Ovary (tissue), 9 donors: ENCODE results near the gene FOXI3. TPM values are rescaled to one million over a fixed set of nuclear protein-coding genes. Genes with fewer than 3 reads are reported as not detected.
"Not testable (repeated sequence)": the region's sequence is repeated elsewhere in the genome, so short reads cannot be mapped to it uniquely, and the experiment has no call there.

Experiments used
- DNase-seq, 5 donors: peaks; one replicate each; pipeline ENCODE4 v3.0.0-alpha.2; 2019 to 2020
- H3K27ac ChIP-seq, 2 donors: fragments of 200-600 bp; one replicate each; pipeline versions ENCODE4 v1.5.1 to v1.8.0; 2019 to 2022
- H3K27me3 ChIP-seq: fragments of 200-600 bp; one replicate; pipeline ENCODE4 v1.8.0; 2022
- H3K36me3 ChIP-seq: fragments of 200-600 bp; sonication (generic); one replicate; pipeline ENCODE4 v1.5.1; 2019
- H3K4me1 ChIP-seq: one replicate; pipeline ENCODE4 v1.8.1; 2013; ENCODE audit warnings: mild to moderate bottlenecking, moderate library complexity; ENCODE audit not compliant: insufficient read depth
- H3K4me3 ChIP-seq: fragments of 200-600 bp; sonication (generic); one replicate; pipeline ENCODE4 v1.5.1; 2017
- H3K9me3 ChIP-seq, 2 donors: fragments of 200-600 bp in 1 of 2; sonication (generic) in 1 of 2; one replicate each; pipeline versions ENCODE4 v1.5.1 to v1.8.1; 2013 to 2019; ENCODE audit warnings: mild to moderate bottlenecking in 1 of 2, moderate library complexity in 1 of 2
- EP300 ChIP-seq: sonication (generic); formaldehyde crosslinking; IDR thresholded peaks from one replicate; pipeline ENCODE4 v1.6.1; 2017; ENCODE audit warnings: antibody characterized with exemption
- POLR2A ChIP-seq: fragments of 450-650 bp; IDR thresholded peaks from one replicate; pipeline ENCODE4 v1.6.1; 2017; ENCODE audit warnings: antibody characterized with exemption, mild to moderate bottlenecking, moderate library complexity
- WGBS, 3 donors: extraction: QIAGEN DNeasy Blood & Tissue Kit in 1 of 3; methylation state at CpG; one replicate each; pipeline versions ENCODE4 v1.1.5 to v1.1.7; 2013 to 2017; 5-methylcytosine and 5-hydroxymethylcytosine counted together
- intact Hi-C, 4 donors: fragments of 100-400 bp; cut with DNase I; formaldehyde crosslinking; loops; one replicate each; pipeline versions ENCODE4 v1.11.0 to v1.15.1; 2022 to 2023
- polyA plus RNA-seq, 2 donors: library from polyadenylated mRNA; stranded (reverse); fragments of 200-250 nt in 1 of 2; fragments of 350-450 nt in 1 of 2; fragmentation: Illumina TruSeq in 1 of 2; extraction: RNeasy Lipid Tissue Mini Kit (QIAGEN cat#74804) in 1 of 2; gene quantifications; one replicate each; pipeline ENCODE4 v1.2.3, GENCODE V29; 2013 to 2014
- small RNA-seq: library from RNA; depleted of rRNA; stranded (forward); fragments of <200 nt; gene quantifications from one replicate; pipeline ENCODE3, GENCODE V24; 2016
- total RNA-seq, 7 donors: library from RNA; depleted of rRNA in 2 of 7; stranded (reverse); fragments of >200 nt in 2 of 7; fragmentation: NEBNext Ultra II Directional in 3 of 7; extraction: Animal tissue kit (Norgen Biotek cat#: 25700) in 3 of 7; gene quantifications; one replicate each; pipeline versions ENCODE4 v1.1.0 to v1.2.4, GENCODE V29; 2016 to 2023
- TF ChIP-seq, protein P1 (sequence below), 3 donors: fragments of 450-650 bp in 2 of 3; fragments of 200-600 bp in 1 of 3; IDR thresholded peaks; one replicate each; pipeline versions ENCODE4 v1.5.1 to v1.8.0; 2016 to 2022; ENCODE audit warnings: antibody characterized with exemption in 3 of 3, mild to moderate bottlenecking in 1 of 3
- donor health status: DM: no; HTN: no; CAD: no; lungs with moderate emphysema.
- donor health status: DM: no; HTN: no; CAD: no.
- donor health status: Bipolar disorder and iron deficiency.
- donor health status: DM: yes; HTN: yes; CAD: no.
- donor health status: DM: no; HTN: no; CAD: no.
- donor health status: DM: yes; HTN: yes; CAD: no.

Gene FOXI3
- total and polyA plus RNA-seq, 9 donors, result not detected

DNA sequence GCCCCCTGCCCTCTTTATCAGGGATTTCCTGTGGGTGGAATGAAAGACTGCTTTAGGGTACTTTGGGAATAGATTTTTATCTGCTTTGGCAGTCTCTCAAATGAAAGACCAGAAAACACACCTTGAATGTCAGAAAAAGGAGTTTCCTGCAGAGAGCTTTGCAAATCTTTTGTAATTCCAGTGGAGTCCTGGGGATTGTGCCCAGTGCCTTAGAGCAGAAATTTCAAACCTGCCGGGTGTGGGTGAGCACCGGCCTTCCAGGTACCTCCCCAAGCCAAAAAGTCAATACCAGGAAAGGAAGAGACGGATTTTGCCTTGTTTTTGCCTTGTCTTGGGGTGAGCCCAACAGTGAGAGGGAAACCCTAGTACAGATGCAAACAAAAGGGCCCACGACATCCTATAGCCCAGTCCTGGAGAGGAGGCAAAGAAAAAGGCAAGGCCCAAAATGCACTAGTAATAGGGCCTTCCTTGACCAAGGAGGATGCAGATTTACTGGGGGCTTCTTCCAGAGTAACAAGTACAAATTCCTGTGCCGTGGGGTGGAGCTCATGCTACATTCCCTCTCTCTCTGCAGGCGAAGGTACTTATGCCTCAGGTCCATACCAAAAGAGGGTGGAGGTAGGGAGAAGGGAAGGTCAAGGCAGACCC, 36.4 kb downstream of the FOXI3 start:
- intact Hi-C loops, result no loop called here
- Histone ChIP-seq H3K9me3 (no peaks in the 10 kb centered on the region), H3K27me3 (no peaks in the 10 kb centered on the region), H3K4me1 (no peaks in the 10 kb centered on the region), H3K4me3 (no peak overlapping the region), H3K27ac (no peak overlapping the region), H3K36me3 (no peaks in the 10 kb centered on the region)
- 27 to 48% (median 38%) methylated on average over 6 of the region's 6 CpGs for WGBS, 3 donors
- TF ChIP-seq POLR2A, result no peak
- TF ChIP-seq, protein P1, sequence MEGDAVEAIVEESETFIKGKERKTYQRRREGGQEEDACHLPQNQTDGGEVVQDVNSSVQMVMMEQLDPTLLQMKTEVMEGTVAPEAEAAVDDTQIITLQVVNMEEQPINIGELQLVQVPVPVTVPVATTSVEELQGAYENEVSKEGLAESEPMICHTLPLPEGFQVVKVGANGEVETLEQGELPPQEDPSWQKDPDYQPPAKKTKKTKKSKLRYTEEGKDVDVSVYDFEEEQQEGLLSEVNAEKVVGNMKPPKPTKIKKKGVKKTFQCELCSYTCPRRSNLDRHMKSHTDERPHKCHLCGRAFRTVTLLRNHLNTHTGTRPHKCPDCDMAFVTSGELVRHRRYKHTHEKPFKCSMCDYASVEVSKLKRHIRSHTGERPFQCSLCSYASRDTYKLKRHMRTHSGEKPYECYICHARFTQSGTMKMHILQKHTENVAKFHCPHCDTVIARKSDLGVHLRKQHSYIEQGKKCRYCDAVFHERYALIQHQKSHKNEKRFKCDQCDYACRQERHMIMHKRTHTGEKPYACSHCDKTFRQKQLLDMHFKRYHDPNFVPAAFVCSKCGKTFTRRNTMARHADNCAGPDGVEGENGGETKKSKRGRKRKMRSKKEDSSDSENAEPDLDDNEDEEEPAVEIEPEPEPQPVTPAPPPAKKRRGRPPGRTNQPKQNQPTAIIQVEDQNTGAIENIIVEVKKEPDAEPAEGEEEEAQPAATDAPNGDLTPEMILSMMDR (IDR thresholded peaks at IDR 0.05), result no peak
- no peak for TF ChIP-seq EP300
- no peak for DNase-seq

DNA sequence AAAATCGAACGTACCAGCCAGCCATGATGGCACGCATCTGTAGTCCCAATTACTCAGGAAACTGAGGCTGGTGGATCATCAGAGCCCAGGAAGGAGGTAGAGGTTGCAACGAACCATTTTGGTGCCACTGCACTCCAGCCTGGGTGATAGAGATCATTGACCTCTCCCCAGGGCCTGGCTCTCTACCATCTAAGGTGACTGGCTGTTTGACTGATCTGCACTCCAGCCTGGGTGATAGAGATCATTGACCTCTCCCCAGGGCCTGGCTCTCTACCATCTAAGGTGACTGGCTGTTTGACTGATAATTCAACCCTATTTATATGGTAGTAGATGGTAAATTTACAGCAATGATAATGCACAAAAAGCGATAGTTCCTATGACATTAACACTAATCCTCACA, 43.6 kb downstream of the FOXI3 start:
- H3K27me3 ChIP-seq, intact Hi-C loops, H3K4me1 ChIP-seq, H3K27ac ChIP-seq, H3K9me3 ChIP-seq, H3K36me3 ChIP-seq, H3K4me3 ChIP-seq, DNase-seq: not testable (repeated sequence)
- WGBS, 3 donors, result 77 to 89% (median 89%) methylated on average over 5 of the region's 5 CpGs

DNA sequence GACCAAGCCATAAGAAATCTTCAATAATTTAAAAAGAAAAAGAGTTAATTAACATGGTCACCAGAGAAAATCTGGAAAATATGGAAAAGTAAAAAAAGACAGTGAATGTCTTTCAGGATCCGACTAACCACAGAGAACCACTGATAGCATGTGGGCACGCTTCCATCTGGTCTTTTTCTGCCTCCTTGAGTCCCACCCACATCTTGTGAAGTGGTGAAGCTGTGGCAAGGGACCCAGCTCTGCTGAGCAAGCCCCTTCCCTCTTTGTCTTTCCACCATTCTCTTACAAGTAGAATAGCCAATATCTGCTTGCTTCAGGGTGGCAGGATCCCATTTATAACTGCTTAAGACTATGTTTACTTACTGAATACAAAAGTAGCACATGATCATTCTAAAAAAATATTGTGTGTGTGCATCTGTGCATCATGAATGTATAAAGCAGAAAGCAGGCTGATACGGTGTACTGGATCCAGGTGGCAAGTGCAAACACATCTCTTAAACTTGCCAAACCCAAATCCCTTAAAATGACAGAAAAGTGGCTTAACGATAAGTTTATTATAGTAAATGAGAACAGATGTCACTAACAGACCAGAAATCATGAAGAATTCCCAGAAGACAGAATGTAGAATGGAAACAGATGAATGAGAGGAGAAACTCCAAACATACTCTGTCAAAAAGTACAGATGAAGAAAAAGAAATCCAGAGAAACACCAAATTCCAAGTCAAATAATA, 52.3 kb downstream of the FOXI3 start:
- H3K36me3 ChIP-seq, result no peaks in the 10 kb centered on the region
- H3K9me3 ChIP-seq, result no peaks in the 10 kb centered on the region
- DNase-seq, result no peak
- intact Hi-C loops, result no loop called here
- WGBS, 3 donors, result 46 to 58% (median 50%) methylated on average over 4 of the region's 4 CpGs
- no peaks in the 10 kb centered on the region for H3K27me3 ChIP-seq
- H3K4me3 ChIP-seq, result no peak overlapping the region
- TF ChIP-seq POLR2A (no peak), EP300 (no peak)
- TF ChIP-seq, protein P1 (IDR thresholded peaks at IDR 0.05), result no peak
- no peak overlapping the region for H3K27ac ChIP-seq
- H3K4me1 ChIP-seq, result no peaks in the 10 kb centered on the region

DNA sequence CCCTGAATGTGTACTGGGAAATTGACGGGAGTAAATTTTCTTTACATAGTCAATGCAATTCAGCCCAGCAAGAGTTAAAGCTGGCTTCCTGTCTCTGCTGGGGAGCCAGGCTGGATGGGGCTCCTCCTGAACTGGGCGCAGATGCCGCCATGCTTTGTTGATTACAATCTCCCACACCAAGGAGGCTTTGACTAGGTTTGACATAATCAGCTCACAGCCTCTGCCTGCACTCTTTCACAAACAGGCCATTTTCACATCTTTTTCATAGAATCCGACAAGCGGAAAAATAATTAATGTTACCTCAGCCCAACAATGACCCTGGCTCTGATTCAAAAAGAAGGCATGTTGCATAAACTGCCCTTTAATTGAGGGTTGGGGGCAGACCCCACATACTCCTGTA, 54.3 kb downstream of the FOXI3 start:
- TF ChIP-seq, protein P1 (IDR thresholded peaks at IDR 0.05), result no peak
- no peak for TF ChIP-seq POLR2A
- no peak for TF ChIP-seq EP300
- no peak overlapping the region for H3K27ac ChIP-seq
- no peak overlapping the region for H3K4me3 ChIP-seq
- intact Hi-C loops, result no loop called here
- no peaks in the 10 kb centered on the region for H3K9me3 ChIP-seq
- no peak for DNase-seq
- 35 to 52% (median 50%) methylated on average over 5 of the region's 5 CpGs for WGBS, 3 donors
- H3K4me1 ChIP-seq, result no peaks in the 10 kb centered on the region
- H3K27me3 ChIP-seq, result no peaks in the 10 kb centered on the region
- H3K36me3 ChIP-seq, result no peaks in the 10 kb centered on the region

Small RNAs within 50 kb of the gene (small RNA-seq; reads per million reads assigned to genes)
- not detected for gene RNU6-1007P

Other genes starting within 250 kb of the FOXI3 start
- 10 to 100 TPM; 13.6 to 19.8 (median 18.8) TPM for gene EIF2AK3, start 174.8 kb upstream of the FOXI3 start, total RNA-seq
- gene EIF2AK3, start 174.8 kb upstream of the FOXI3 start, polyA plus RNA-seq, result 10 to 100 TPM in 1 of 2 donors, 1 to 10 TPM in 1; 6.2 to 18.0 TPM
- 10 to 100 TPM; 10.4 to 19.3 (median 15.4) TPM for gene RPIA, start 239.0 kb upstream of the FOXI3 start, total RNA-seq
- gene RPIA, start 239.0 kb upstream of the FOXI3 start, polyA plus RNA-seq, result 10 to 100 TPM; 14.1 to 17.9 TPM